ES-I3 (cell line): ENCODE measurements around the gene TBRG4.

Source experiments
- H3K36me3 ChIP-seq: 2 replicates; pipeline ENCODE4 v1.6.1; 2013; ENCODE audit warnings: mild to moderate bottlenecking, low read length, control low read depth, moderate library complexity; ENCODE audit not compliant: insufficient read depth
- H3K4me1 ChIP-seq: 2 replicates; pipeline ENCODE4 v1.6.1; 2013; ENCODE audit warnings: mild to moderate bottlenecking, control low read depth, low read length; ENCODE audit not compliant: insufficient read depth
- H3K9ac ChIP-seq: 2 replicates; pipeline ENCODE4 v1.6.1; 2013; ENCODE audit warnings: low read depth, mild to moderate bottlenecking, low read length, moderate library complexity
- H3K9me3 ChIP-seq: 2 replicates; pipeline ENCODE4 v1.6.1; 2013; ENCODE audit warnings: mild to moderate bottlenecking, low read length, moderate library complexity; ENCODE audit not compliant: control insufficient read depth, insufficient read depth

Gene TBRG4

GRCh38 chr7:45064047-45064725 is 47.3 kb downstream of the TBRG4 start:
- no peak overlapping the region for H3K9ac ChIP-seq
- peaks cover 3% of the 10 kb centered on the region; the same call in 1 of the 2 replicates for H3K36me3 ChIP-seq
- H3K4me1 ChIP-seq, result no peaks in the 10 kb centered on the region
- H3K9me3 ChIP-seq, result no peaks in the 10 kb centered on the region

GRCh38 chr7:45061806-45062425 is 49.6 kb downstream of the TBRG4 start:
- H3K36me3 ChIP-seq, result peaks cover 3% of the 10 kb centered on the region; the same call in 1 of the 2 replicates
- no peaks in the 10 kb centered on the region for H3K4me1 ChIP-seq
- no peaks in the 10 kb centered on the region for H3K9me3 ChIP-seq
- H3K9ac ChIP-seq, result no peak overlapping the region

- peaks cover 3% of the 10 kb centered on the region; the same call in 1 of the 2 replicates for H3K36me3 ChIP-seq
- no peak overlapping the region for H3K9ac ChIP-seq
- H3K9me3 ChIP-seq, result no peaks in the 10 kb centered on the region
- H3K4me1 ChIP-seq, result no peaks in the 10 kb centered on the region
Measured at GRCh38 chr7:45061352-45061751, 50.1 kb downstream of the TBRG4 start.

DNA sequence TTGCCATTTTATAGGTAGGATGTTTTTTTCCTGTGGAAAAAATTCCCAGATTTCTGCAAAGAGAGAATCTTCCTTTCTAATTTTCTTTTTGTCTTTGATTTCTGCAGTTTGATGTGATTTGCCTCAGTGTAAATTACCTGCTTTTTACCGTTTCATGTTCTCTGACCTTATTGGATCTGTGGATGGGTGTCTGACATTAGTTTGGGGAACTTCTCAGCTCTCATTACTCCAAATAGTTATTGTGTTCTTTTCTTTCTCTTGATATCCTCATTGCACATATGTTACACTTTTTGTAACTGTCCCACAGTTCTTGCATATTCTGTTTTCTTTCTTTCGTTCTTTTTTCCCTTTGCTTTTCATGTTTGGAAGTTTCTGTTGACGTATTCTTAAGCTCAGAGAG is 51.2 kb downstream of the TBRG4 start:
- no peaks in the 10 kb centered on the region for H3K9me3 ChIP-seq

GRCh38 chr7:45057878-45058277 is 53.6 kb downstream of the TBRG4 start:
- Histone ChIP-seq H3K4me1 (no peaks in the 10 kb centered on the region), H3K9me3 (no peaks in the 10 kb centered on the region), H3K9ac (no peak overlapping the region), H3K36me3 (no peaks in the 10 kb centered on the region; the same call in 1 of the 2 replicates)

More for the DNA sequence above, 51.2 kb downstream of the TBRG4 start:
- Histone ChIP-seq H3K9ac (no peak overlapping the region), H3K36me3 (peaks cover 3% of the 10 kb centered on the region; the same call in 1 of the 2 replicates), H3K4me1 (no peaks in the 10 kb centered on the region)

GRCh38 chr7:45055594-45056219 is 55.8 kb downstream of the TBRG4 start:
- H3K9ac ChIP-seq, result no peak overlapping the region
- no peaks in the 10 kb centered on the region; the same call in 1 of the 2 replicates for H3K36me3 ChIP-seq
- H3K4me1 ChIP-seq, result no peaks in the 10 kb centered on the region
- no peaks in the 10 kb centered on the region for H3K9me3 ChIP-seq

GRCh38 chr7:45055016-45055415 is 56.5 kb downstream of the TBRG4 start:
- H3K9ac ChIP-seq, result no peak overlapping the region
- H3K4me1 ChIP-seq, result no peaks in the 10 kb centered on the region
- H3K9me3 ChIP-seq, result no peaks in the 10 kb centered on the region
- H3K36me3 ChIP-seq, result no peaks in the 10 kb centered on the region; the same call in 1 of the 2 replicates

DNA sequence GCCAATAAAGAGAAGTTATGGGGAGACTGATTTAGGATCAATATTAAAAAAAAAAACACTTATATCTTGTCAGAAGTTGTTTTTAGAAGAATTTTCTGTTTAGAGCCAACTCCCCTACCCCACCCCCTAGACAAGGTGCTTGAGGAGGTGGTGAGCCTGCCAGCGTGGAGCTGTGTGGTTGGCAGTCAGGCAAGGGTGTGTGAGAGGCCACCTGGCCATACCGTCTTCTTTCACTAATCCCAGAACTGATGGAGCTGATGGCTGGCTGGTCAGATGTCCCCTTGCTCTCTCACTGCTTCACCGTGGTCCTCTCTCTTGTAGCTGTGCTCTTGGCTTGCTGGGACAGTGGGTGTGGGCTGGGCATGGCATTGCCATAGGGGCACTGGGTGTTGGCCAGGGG is 57.1 kb downstream of the TBRG4 start:
- H3K9me3 ChIP-seq, result no peaks in the 10 kb centered on the region
- H3K4me1 ChIP-seq, result no peaks in the 10 kb centered on the region
- no peak overlapping the region for H3K9ac ChIP-seq
- H3K36me3 ChIP-seq, result no peaks in the 10 kb centered on the region; the same call in 1 of the 2 replicates

GRCh38 chr7:45053941-45054340 is 57.6 kb downstream of the TBRG4 start:
- H3K9ac ChIP-seq, result no peak overlapping the region
- H3K4me1 ChIP-seq, result no peaks in the 10 kb centered on the region
- H3K9me3 ChIP-seq, result no peaks in the 10 kb centered on the region
- no peaks in the 10 kb centered on the region; the same call in 1 of the 2 replicates for H3K36me3 ChIP-seq

- Histone ChIP-seq H3K9me3 (no peaks in the 10 kb centered on the region), H3K9ac (no peak overlapping the region), H3K36me3 (no peaks in the 10 kb centered on the region; the same call in 1 of the 2 replicates), H3K4me1 (no peaks in the 10 kb centered on the region)
Measured at GRCh38 chr7:45053401-45053800, 58.1 kb downstream of the TBRG4 start.

DNA sequence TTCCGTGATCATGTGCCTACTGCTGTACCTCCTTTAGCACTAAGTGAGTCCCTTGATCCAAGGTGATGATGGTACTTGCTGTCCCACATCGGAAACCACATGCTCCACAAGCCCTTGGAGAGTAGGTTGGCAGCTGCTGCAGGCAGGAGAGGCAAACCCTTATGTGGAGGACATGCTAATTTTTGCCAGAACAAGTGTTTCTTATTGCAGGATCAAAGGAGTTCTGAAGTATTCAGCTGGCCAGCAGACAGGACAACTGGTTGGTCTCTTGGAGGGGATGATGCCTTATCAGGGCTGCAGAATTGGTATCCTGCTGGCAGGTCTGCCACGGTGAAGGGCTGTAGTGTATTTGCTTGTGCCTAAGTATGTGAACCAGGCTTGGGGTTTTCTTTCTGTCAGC is 59.5 kb downstream of the TBRG4 start:
- Histone ChIP-seq H3K9me3 (no peaks in the 10 kb centered on the region), H3K4me1 (no peaks in the 10 kb centered on the region), H3K9ac (no peak overlapping the region), H3K36me3 (no peaks in the 10 kb centered on the region; the same call in 1 of the 2 replicates)

DNA sequence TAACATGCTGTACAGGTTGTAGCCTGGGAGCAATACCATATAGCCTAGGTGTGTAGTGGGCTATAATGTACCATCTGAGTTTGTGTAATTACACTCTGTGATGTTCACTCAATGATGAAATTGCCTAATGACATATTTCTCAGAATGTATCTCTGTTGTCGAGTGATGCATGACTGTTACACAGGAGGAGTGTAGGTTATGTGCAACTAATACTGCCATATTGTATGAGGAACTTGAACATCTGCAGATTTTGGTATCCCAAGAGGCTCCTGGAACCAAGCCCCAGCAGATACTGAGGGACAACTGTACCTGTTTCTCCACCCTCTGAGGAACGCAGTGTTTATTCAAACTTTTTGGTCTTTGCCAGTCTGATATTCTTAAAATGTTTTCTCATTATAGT is 61.3 kb downstream of the TBRG4 start:
- no peak overlapping the region for H3K9ac ChIP-seq

More for the DNA sequence above, 61.3 kb downstream of the TBRG4 start:
- Histone ChIP-seq H3K36me3 (no peaks in the 10 kb centered on the region; the same call in 1 of the 2 replicates), H3K4me1 (no peaks in the 10 kb centered on the region), H3K9me3 (no peaks in the 10 kb centered on the region)
